HG03558 (cell line): ENCODE measurements around the gene CFD.
"Not testable (repeated sequence)": the region's sequence is repeated elsewhere in the genome, so short reads cannot be mapped to it uniquely, and the experiment has no call there.

Experiments used
- ATAC-seq: cut with Tn5 transposase; IDR thresholded peaks from one replicate; pipeline ENCODE4 v1.9.1; 2021; ENCODE audit warnings: moderate number of reproducible peaks; ENCODE audit not compliant: unreplicated experiment; ENCODE audit errors: extremely low read depth

Gene CFD

DNA sequence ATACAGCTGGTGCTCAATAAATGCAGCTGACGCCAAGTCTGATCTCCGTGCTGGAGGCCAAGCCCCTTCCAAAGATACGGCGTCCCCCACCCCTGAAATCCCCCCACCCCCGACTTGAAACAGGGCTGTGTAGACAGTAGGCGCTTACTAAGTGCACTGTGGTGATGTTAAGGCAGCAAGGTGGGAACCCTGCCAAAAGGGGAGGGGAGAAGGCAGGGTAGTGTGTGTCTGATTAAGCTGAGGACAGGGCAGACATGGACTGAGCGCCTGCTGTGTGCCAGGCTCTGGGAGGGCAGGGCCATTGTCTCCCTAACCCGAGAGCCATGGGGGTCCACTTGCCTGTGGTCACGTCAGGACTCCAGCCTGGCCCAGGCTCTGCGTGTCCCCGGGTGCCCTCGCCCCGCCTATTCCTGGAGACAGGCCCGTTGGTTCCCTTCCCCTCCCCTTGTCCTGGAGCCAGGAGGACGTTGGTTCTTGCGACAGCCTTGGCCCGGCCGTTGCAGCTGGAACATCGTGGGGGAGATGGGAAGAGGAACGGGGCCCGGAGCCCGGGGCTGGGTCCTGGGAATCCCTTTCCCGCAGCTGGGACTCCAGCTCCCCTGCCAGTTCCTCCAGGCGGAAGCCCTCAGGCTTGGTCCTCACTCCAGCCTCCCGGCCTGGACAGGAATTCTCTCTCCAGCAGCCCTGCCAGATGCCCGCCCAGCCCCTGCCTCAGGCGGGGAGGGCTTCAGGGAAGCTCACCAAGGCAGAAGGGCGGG, 9.1 kb upstream of the CFD start:
- ATAC-seq, result no peak

GRCh38 chr19:850979-851335, 8.5 kb upstream of the CFD start:
- ATAC-seq, result no peak

GRCh38 chr19:852136-853013, 7.1 kb upstream of the CFD start, which contains the start of gene ELANE:
TSS of gene ELANE (plus strand) at chr19:852303. CDS start at chr19:852329, 26 bp downstream.
- ATAC-seq, result no peak

DNA sequence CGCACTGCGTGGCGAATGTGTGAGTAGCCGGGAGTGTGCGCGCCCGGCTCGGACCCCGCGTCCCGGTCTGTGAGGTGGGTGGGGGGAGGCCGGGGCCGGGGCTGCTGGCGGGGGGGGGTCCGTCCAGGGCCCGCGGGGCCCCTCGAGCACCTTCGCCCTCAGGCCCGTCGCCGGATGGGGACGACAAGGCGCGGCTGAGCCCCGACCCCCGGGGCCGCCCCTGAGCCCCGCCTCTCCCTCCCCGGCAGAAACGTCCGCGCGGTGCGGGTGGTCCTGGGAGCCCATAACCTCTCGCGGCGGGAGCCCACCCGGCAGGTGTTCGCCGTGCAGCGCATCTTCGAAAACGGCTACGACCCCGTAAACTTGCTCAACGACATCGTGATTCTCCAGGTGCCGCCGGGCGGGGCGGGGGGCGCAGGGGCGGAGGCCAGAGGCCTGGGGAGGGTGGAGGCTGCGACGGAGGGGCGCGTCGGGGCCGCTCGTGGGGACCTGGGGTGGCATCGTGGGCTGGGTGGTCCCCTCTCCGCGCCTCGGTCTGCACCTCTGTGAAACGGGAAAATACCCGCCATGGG, 6.4 kb upstream of the CFD start:
- ATAC-seq, result no peak

DNA sequence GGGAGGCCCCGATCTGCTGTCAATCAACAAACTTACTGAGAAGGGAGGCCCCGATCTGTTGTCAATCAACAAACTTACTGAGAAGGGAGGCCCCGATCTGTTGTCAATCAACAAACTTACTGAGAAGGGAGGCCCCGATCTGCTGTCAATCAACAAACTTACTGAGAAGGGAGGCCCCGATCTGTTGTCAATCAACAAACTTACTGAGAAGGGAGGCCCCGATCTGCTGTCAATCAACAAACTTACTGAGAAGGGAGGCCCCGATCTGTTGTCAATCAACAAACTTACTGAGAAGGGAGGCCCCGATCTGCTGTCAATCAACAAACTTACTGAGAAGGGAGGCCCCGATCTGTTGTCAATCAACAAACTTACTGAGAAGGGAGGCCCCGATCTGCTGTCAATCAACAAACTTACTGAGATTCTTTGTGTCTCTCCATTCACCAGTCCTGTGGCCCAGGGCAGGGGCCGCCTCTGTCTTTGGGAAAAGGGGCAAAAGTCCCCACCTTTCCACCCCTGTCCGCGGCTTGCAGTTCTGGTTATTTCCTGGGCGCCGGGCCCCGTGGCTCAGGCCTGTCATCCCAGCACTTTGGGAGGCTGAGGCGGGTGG, 5.7 kb upstream of the CFD start:
- not testable (repeated sequence) for ATAC-seq

- ATAC-seq, result no peak
Measured at GRCh38 chr19:854549-854948, 4.9 kb upstream of the CFD start.

GRCh38 chr19:855142-855541, 4.3 kb upstream of the CFD start:
- ATAC-seq, result no peak

DNA sequence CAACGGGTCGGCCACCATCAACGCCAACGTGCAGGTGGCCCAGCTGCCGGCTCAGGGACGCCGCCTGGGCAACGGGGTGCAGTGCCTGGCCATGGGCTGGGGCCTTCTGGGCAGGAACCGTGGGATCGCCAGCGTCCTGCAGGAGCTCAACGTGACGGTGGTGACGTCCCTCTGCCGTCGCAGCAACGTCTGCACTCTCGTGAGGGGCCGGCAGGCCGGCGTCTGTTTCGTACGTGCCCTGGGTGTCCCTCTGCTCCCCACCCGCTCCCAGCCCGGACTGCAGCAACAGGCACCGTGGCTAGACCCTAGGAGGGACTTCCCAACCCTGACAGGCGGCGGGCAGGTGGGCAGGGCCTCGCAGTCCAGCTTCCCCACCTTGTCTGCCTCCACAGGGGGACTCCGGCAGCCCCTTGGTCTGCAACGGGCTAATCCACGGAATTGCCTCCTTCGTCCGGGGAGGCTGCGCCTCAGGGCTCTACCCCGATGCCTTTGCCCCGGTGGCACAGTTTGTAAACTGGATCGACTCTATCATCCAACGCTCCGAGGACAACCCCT, 3.8 kb upstream of the CFD start:
- no peak for ATAC-seq

- ATAC-seq, result no peak
Measured at GRCh38 chr19:858284-858683, 1.2 kb upstream of the CFD start.

GRCh38 chr19:861141-861755, 1.8 kb downstream of the CFD start:
- no peak for ATAC-seq

DNA sequence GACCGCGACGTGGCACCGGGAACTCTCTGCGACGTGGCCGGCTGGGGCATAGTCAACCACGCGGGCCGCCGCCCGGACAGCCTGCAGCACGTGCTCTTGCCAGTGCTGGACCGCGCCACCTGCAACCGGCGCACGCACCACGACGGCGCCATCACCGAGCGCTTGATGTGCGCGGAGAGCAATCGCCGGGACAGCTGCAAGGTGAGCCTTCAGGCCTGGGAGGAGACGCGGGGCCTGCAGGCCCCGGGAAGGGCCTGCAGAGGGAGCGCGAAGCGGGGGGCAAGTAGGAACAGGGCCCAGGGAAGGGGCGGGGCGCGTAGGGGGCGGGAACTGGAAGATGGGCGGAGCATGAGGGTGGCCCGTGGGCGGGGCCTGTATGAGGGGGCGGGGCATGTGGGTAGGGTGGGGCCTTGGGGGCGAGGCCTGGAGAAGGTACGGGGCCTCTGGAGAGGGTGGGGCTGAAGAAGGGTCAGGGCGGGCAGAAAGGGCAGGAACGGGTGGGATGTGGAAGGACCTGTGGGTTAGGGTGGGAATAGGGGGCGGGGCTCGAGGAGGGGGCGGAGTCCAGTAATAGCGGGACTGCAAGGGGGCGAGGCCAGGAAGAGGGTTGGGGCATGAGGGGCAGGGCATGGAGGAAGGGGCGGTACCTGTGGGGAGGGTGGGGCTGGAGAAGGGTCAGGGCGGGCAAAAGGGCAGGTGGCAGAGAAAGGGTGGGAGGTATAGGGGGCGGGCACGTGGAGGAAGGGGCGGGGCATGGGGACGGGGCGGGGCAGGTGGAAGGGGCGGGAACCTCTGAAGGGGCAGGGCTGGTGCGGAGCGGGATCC, 2.5 kb downstream of the CFD start:
- no peak for ATAC-seq

DNA sequence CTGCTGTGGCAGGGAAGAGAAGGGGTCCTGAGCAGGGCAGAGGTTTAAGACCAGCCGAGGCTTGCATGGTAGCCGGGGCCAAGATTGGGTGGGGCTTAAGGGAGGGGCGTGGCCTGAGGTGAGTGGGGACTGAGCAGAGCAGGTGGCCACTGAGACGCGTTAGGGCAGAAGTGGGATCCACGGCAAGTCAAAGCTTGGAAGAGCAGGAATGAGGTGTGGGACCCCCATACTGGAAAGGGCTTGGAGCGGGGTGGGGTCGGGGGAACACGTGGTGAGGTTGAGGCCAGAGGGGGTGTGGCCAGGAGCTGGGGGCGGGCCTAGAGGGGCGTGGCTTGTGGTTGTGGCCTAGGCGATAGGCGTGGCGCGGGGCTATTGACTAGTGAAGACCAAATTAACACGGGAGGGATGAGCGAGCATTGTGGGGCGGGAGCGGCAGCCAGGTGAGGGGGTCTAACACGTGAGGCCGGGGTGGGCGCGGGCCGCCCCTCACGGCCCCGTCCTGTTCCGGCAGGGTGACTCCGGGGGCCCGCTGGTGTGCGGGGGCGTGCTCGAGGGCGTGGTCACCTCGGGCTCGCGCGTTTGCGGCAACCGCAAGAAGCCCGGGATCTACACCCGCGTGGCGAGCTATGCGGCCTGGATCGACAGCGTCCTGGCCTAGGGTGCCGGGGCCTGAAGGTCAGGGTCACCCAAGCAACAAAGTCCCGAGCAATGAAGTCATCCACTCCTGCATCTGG, 3.3 kb downstream of the CFD start:
- no peak for ATAC-seq

- no peak for ATAC-seq
Measured at GRCh38 chr19:863315-863620, 3.8 kb downstream of the CFD start.

DNA sequence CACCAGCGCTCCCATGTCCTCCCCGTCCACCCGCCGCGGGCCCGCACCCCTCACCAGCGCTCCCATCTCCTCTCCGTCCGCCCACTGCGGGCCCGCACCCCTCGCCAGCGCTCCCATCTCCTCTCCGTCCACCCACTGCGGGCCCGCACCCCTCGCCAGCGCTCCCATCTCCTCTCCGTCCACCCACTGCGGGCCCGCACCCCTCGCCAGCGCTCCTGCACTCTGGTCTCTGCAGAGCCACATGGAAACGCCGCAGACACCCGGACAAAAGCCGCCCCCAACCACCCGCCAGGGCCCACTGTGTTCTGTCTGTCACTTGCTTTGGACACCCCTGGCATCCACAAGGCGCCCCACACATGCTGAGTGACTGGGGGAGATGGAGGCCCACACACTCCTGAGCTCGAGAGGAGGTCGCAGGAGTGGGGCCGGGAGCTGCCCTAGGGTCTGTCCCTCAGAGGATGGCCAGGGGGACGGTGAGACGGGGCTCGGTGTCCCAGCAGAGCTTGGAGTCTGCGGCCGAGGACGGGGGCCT, 7.4 kb downstream of the CFD start:
- no peak for ATAC-seq

GRCh38 chr19:867301-867793, 7.9 kb downstream of the CFD start:
- no peak for ATAC-seq

DNA sequence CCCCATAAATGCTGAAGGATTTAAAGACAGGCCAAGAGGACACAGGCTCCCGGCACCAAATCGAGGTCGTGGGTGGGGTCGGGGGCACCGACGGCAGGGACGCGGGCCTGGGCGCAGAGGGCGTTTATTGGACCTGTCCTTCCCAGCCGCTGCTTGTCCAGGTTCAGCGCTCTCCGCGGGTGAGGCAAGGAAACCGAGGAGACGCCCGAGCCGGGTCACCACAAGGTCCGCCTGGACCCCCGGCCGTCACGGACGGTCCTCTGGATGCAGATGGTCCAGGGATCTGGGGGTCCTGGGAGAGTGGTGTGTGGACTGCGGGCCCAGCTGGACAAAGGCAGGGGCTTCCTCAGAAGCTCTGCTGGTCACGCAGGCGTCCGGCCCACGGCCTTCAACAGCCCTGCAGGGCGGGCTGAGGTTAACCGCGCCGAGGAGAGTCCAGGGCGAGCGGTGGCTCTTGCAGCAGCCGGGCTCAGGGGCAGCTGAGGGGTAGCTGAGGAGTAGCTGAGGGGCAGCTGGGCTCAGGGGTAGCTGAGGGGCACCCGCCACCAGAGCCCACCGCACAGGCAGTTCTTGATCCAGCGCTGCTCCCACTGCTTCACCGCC, 8.5 kb downstream of the CFD start:
- ATAC-seq, result no peak

GRCh38 chr19:868458-869244, 9.2 kb downstream of the CFD start:
- no peak for ATAC-seq
